HEK293T (cell line): ENCODE results near the gene TWF1.

ENCODE experiments used
- ARNT ChIP-seq: fragments of 450-650 bp; IDR thresholded peaks from 2 replicates; pipeline ENCODE4 v1.6.1; 2017; ENCODE audit warnings: mild to moderate bottlenecking
- BHLHE40 ChIP-seq: fragments of 450-650 bp; IDR thresholded peaks from 2 replicates; pipeline ENCODE4 v1.6.1; 2016; ENCODE audit warnings: mild to moderate bottlenecking, moderate library complexity, borderline replicate concordance
- ELF4 ChIP-seq: fragments of 450-650 bp; IDR thresholded peaks from 2 replicates; pipeline ENCODE4 v1.6.1; 2017; ENCODE audit warnings: antibody characterized with exemption
- FOXA1 ChIP-seq: fragments of 450-650 bp; IDR thresholded peaks from 2 replicates; pipeline ENCODE4 v1.6.1; 2016; ENCODE audit warnings: mild to moderate bottlenecking
- FOXK2 ChIP-seq: fragments of 450-650 bp; IDR thresholded peaks from 2 replicates; pipeline ENCODE4 v1.6.1; 2016; ENCODE audit warnings: mild to moderate bottlenecking
- FOXM1 ChIP-seq: fragments of 450-650 bp; IDR thresholded peaks from 2 replicates; pipeline ENCODE4 v1.6.1; 2017; ENCODE audit warnings: mild to moderate bottlenecking, borderline replicate concordance
- L3MBTL2 ChIP-seq: fragments of 450-650 bp; conservative IDR thresholded peaks from 2 replicates; pipeline ENCODE4 v1.6.1; 2016; ENCODE audit warnings: mild to moderate bottlenecking
- LEF1 ChIP-seq: fragments of 450-650 bp; IDR thresholded peaks from 2 replicates; pipeline ENCODE4 v1.6.1; 2017; ENCODE audit warnings: mild to moderate bottlenecking, borderline replicate concordance
- NFRKB ChIP-seq: fragments of 450-650 bp; IDR thresholded peaks from 2 replicates; pipeline ENCODE4 v1.6.1; 2016; ENCODE audit warnings: mild to moderate bottlenecking, moderate library complexity
- SP1 ChIP-seq: fragments of 450-650 bp; IDR thresholded peaks from 2 replicates; pipeline ENCODE4 v1.6.1; 2017
- TARDBP ChIP-seq: fragments of 450-650 bp; IDR thresholded peaks from 2 replicates; pipeline ENCODE4 v1.6.1; 2016
- ZNF384 ChIP-seq: fragments of 450-650 bp; IDR thresholded peaks from 2 replicates; pipeline ENCODE4 v1.6.1; 2016
- TF ChIP-seq, protein P1 (sequence below): fragments of 450-650 bp; IDR thresholded peaks from 2 replicates; pipeline ENCODE4 v1.6.1; 2016

DNA sequence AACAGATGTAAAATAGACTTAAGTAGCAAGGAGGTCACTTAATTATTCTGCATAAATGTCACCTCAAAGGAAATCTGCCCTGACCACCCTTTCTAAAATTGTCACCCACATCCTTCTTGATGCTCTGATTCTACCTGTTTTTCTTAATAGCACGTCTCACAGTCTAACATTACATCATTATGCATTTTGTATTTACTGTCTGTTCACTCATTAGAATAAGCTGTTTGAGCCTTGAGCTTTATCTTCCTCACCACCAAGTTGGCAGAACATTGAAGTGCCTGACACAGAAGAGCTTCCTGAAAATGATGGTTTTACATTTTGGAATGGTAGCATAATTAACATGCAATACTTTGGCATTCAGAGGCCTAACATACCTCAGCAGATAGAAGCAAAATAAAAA is 21.0 kb upstream of the TWF1 start:
- TF ChIP-seq SP1 (no peak), ELF4 (no peak), BHLHE40 (no peak), TARDBP (no peak), ARNT (no peak), LEF1 (no peak), FOXM1 (no peak), NFRKB (no peak), FOXK2 (no peak), L3MBTL2 (no peak), FOXA1 (no peak), ZNF384 (no peak)
- TF ChIP-seq, protein P1, sequence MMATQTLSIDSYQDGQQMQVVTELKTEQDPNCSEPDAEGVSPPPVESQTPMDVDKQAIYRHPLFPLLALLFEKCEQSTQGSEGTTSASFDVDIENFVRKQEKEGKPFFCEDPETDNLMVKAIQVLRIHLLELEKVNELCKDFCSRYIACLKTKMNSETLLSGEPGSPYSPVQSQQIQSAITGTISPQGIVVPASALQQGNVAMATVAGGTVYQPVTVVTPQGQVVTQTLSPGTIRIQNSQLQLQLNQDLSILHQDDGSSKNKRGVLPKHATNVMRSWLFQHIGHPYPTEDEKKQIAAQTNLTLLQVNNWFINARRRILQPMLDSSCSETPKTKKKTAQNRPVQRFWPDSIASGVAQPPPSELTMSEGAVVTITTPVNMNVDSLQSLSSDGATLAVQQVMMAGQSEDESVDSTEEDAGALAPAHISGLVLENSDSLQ = no peak
